GM19397 (cell line): ENCODE data around the gene DPP3.

ENCODE experiments used
- ATAC-seq: cut with Tn5 transposase; IDR thresholded peaks from one replicate; pipeline ENCODE4 v1.9.1; 2021; ENCODE audit warnings: mild to moderate bottlenecking, moderate library complexity; ENCODE audit not compliant: unreplicated experiment

The DPP3 gene

GRCh38 chr11:66478729-66479393 lies 1.4 kb upstream of the DPP3 start:
- ATAC-seq: no peak

- peak; percentile 5 for ATAC-seq
These were observed 679 bp upstream of the DPP3 start for GRCh38 chr11:66479394-66480116.

- ATAC-seq: no peak
These were observed 4.7 kb downstream of the DPP3 start for GRCh38 chr11:66484806-66485380.

- ATAC-seq: no peak
These were observed 8.7 kb downstream of the DPP3 start for GRCh38 chr11:66488957-66489356.

GRCh38 chr11:66489636-66490035 lies 9.4 kb downstream of the DPP3 start:
- ATAC-seq: no peak

GRCh38 chr11:66491315-66491935 lies 11.2 kb downstream of the DPP3 start:
- no peak for ATAC-seq

GRCh38 chr11:66492161-66492865 lies 12.1 kb downstream of the DPP3 start:
- ATAC-seq: no peak

GRCh38 chr11:66493130-66493529 lies 12.9 kb downstream of the DPP3 start:
- no peak for ATAC-seq

- ATAC-seq: no peak
These were observed 14.2 kb downstream of the DPP3 start for GRCh38 chr11:66494458-66494857.

GRCh38 chr11:66494935-66495334 lies 14.7 kb downstream of the DPP3 start:
- no peak for ATAC-seq

- ATAC-seq: no peak
These were observed 15.2 kb downstream of the DPP3 start for GRCh38 chr11:66495401-66495854.

- no peak for ATAC-seq
These were observed 17.0 kb downstream of the DPP3 start for GRCh38 chr11:66497206-66497605.

- ATAC-seq: no peak
These were observed 18.3 kb downstream of the DPP3 start for GRCh38 chr11:66498506-66498905.

GRCh38 chr11:66505276-66505816 lies 25.1 kb downstream of the DPP3 start:
- no peak for ATAC-seq

- no peak for ATAC-seq
These were observed 28.9 kb downstream of the DPP3 start for GRCh38 chr11:66509131-66509561.

- ATAC-seq: peak; percentile 85
These were observed 30.2 kb downstream of the DPP3 start, which contains the start of gene BBS1 for GRCh38 chr11:66510271-66510989. TSS of gene BBS1 (plus strand) at chr11:66510635. CDS start at chr11:66510660, 25 bp downstream.

GRCh38 chr11:66510990-66511339 lies 30.7 kb downstream of the DPP3 start:
- ATAC-seq: no peak

GRCh38 chr11:66523611-66524010 lies 43.4 kb downstream of the DPP3 start:
- no peak for ATAC-seq

GRCh38 chr11:66524304-66525040 lies 44.2 kb downstream of the DPP3 start:
- ATAC-seq: no peak
